Loucy (cell line): ENCODE measurements around the gene BTD.

Experiments
- EZH2phosphoT487 ChIP-seq: fragments of 200-600 bp; IDR thresholded peaks from 2 replicates; pipeline ENCODE4 v1.6.1; 2018; ENCODE audit warnings: antibody characterized with exemption, mild to moderate bottlenecking, moderate library complexity, borderline replicate concordance
- TF ChIP-seq, protein P1 (sequence below): fragments of 200-600 bp; sonication (generic); conservative IDR thresholded peaks from 2 replicates; pipeline ENCODE4 v1.5.1; 2014; ENCODE audit warnings: mild to moderate bottlenecking, antibody characterized with exemption, low read length

DNA sequence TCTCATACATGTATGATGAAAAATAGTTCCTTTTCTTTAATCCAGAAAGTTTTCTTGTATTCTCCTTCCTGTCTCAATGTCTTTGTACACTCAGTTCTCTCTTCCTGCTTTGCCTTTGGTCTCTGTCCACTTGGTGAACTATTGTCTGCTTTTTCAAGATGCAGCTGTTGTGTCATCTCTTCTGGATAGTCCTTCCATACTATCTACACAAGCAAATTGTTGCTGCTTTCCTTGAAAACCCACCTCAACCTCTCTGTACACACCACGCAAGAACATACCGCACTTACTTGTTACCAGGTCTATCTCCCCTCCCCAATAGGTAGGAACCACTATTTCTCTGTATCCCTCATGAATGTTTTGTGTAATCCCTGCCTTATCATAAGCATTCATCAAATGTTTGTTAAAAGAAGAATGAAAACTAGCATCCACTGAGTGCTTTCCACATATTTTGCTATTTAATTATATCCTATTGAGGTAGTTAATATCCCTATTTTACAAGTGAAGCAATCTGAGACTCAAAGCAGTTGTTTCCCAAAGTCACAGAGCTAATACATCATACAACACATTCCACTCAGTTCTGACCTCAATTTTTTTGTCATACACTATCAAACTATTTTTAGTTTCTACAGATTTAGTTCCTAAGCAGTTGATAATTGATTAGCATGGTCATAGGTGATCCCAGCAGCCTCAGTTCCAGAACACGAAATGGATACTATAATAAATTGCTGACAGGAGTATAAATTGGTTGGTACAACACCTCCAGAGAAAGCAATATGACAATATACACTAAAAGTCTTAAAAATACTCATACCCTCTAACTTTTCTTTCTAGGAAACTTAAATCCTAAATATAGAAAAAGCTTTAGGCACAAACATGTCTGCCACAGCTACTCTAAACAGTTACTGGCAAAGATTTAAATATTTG lies 19.8 kb upstream of the BTD start:
- TF ChIP-seq, protein P1, sequence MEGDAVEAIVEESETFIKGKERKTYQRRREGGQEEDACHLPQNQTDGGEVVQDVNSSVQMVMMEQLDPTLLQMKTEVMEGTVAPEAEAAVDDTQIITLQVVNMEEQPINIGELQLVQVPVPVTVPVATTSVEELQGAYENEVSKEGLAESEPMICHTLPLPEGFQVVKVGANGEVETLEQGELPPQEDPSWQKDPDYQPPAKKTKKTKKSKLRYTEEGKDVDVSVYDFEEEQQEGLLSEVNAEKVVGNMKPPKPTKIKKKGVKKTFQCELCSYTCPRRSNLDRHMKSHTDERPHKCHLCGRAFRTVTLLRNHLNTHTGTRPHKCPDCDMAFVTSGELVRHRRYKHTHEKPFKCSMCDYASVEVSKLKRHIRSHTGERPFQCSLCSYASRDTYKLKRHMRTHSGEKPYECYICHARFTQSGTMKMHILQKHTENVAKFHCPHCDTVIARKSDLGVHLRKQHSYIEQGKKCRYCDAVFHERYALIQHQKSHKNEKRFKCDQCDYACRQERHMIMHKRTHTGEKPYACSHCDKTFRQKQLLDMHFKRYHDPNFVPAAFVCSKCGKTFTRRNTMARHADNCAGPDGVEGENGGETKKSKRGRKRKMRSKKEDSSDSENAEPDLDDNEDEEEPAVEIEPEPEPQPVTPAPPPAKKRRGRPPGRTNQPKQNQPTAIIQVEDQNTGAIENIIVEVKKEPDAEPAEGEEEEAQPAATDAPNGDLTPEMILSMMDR = no peak
- TF ChIP-seq EZH2phosphoT487 = no peak
